K562 (cell line): ENCODE results near the gene CASP2. TPM values are rescaled to one million over a fixed set of nuclear protein-coding genes. Genes with fewer than 3 reads are reported as not detected.

Experiments
- ATF1 ChIP-seq, 2 experiments: fragments of 450-650 bp in 1 of 2; IDR thresholded peaks; 2 replicates each; pipeline ENCODE4 v1.6.1; 2016; ENCODE audit warnings: missing compliant biosample characterization in 1 of 2, missing genetic modification characterization in 1 of 2
- CC2D1A ChIP-seq: fragments of 450-650 bp; IDR thresholded peaks from 2 replicates; pipeline ENCODE4 v1.6.1; 2017; ENCODE audit warnings: mild to moderate bottlenecking
- CREM ChIP-seq: IDR thresholded peaks from 2 replicates; pipeline ENCODE4 v1.6.1; 2014; ENCODE audit warnings: antibody characterized with exemption, low read depth
- CXXC5 ChIP-seq: fragments of 250-450 bp; sonication (Bioruptor Pico); IDR thresholded peaks from 2 replicates; pipeline ENCODE4 v1.8.0; 2022; ENCODE audit warnings: inconsistent platforms, mild to moderate bottlenecking, moderate library complexity
- EP400 ChIP-seq: fragments of 450-650 bp; IDR thresholded peaks from 2 replicates; pipeline ENCODE4 v1.6.1; 2017; ENCODE audit warnings: antibody characterized with exemption, mild to moderate bottlenecking, moderate library complexity
- KLF16 ChIP-seq: IDR thresholded peaks from 2 replicates; pipeline ENCODE4 v1.6.1; 2016; ENCODE audit warnings: antibody characterized with exemption
- NFIC ChIP-seq: fragments of 450-650 bp; IDR thresholded peaks from 2 replicates; pipeline ENCODE4 v1.6.1; 2017; ENCODE audit warnings: mild to moderate bottlenecking, inconsistent platforms
- POLR2B ChIP-seq: fragments of 450-650 bp; IDR thresholded peaks from 2 replicates; pipeline ENCODE4 v1.6.1; 2018; ENCODE audit warnings: low read depth; ENCODE audit not compliant: partially characterized antibody
- RAD21 ChIP-seq, 2 experiments: fragments of 250-450 bp in 1 of 2; fragments of 450-650 bp in 1 of 2; sonication (Bioruptor Pico) in 1 of 2; formaldehyde crosslinking in 1 of 2; IDR thresholded peaks in 1 of 2; conservative IDR thresholded peaks in 1 of 2; 2 replicates each; pipeline versions ENCODE4 v1.4.0 to v1.8.0; 2020 to 2022; ENCODE audit warnings: mild to moderate bottlenecking in 2 of 2, moderate library complexity in 1 of 2
- SMARCA5 ChIP-seq: fragments of 450-650 bp; IDR thresholded peaks from 2 replicates; pipeline ENCODE4 v1.6.1; 2016
- ZKSCAN1 ChIP-seq: fragments of 150-350 bp; IDR thresholded peaks from 2 replicates; pipeline ENCODE4 v1.6.1; 2016; ENCODE audit warnings: low read depth, low read length
- ZNF146 ChIP-seq: IDR thresholded peaks from one replicate; pipeline ENCODE4 v1.6.1; 2018; ENCODE audit warnings: missing compliant biosample characterization; ENCODE audit not compliant: unreplicated experiment
- ZNF253 ChIP-seq: fragments of 250-450 bp; sonication (Bioruptor Pico); conservative IDR thresholded peaks from 2 replicates; pipeline ENCODE4 v1.6.1; 2021; ENCODE audit warnings: mild to moderate bottlenecking
- polyA plus RNA-seq, 8 experiments: library from polyadenylated mRNA; depleted of rRNA in 4 of 8; stranded (reverse) in 5 of 8; unstranded in 3 of 8; fragments of >200 nt; fragmentation: Nextera tagmentation in 2 of 8; fragmentation: Illumina TruSeq in 1 of 8; extraction: Ambion mirVana in 2 of 8; extraction: Trizol in 1 of 8; gene quantifications; 2 replicates each; pipeline versions ENCODE4 v1.2.1 to v1.2.3, GENCODE V29; 2011 to 2014; ENCODE audit warnings: inconsistent platforms in 1 of 8, missing spikeins in 1 of 8
- total RNA-seq, 7 experiments: library from RNA; depleted of rRNA in 6 of 7; stranded (reverse); fragments of >200 nt in 6 of 7; fragmentation: Illumina TruSeq in 2 of 7; extraction: Trizol in 2 of 7; gene quantifications; 2 replicates each; pipeline versions ENCODE4 v1.2.1 to v1.2.3, GENCODE V29; 2011 to 2021; ENCODE audit warnings: low replicate concordance in 1 of 7
- TF ChIP-seq, protein P1 (sequence below): IDR thresholded peaks from 2 replicates; pipeline ENCODE4 v1.6.1; 2011; ENCODE audit warnings: borderline replicate concordance, low read depth, mild to moderate bottlenecking, moderate library complexity, low read length; ENCODE audit not compliant: insufficient read depth, poor library complexity, severe bottlenecking
- TF ChIP-seq, protein P2 (sequence below): sonication (generic); formaldehyde crosslinking; IDR thresholded peaks from 2 replicates; pipeline ENCODE4 v1.8.1; 2023; ENCODE audit warnings: mild to moderate bottlenecking, missing genetic modification reagents
- TF ChIP-seq, protein P3 (sequence below): fragments of 250-450 bp; sonication (Bioruptor Pico); IDR thresholded peaks from 2 replicates; pipeline ENCODE4 v1.9.0; 2021; ENCODE audit warnings: mild to moderate bottlenecking

The CASP2 gene
- total and polyA plus RNA-seq, 9 of the 15 experiments (the other 6 are each of a cell fraction or from before 2014, with no cell fraction given) = 18.8 to 64.9 (median 24.1) TPM

DNA sequence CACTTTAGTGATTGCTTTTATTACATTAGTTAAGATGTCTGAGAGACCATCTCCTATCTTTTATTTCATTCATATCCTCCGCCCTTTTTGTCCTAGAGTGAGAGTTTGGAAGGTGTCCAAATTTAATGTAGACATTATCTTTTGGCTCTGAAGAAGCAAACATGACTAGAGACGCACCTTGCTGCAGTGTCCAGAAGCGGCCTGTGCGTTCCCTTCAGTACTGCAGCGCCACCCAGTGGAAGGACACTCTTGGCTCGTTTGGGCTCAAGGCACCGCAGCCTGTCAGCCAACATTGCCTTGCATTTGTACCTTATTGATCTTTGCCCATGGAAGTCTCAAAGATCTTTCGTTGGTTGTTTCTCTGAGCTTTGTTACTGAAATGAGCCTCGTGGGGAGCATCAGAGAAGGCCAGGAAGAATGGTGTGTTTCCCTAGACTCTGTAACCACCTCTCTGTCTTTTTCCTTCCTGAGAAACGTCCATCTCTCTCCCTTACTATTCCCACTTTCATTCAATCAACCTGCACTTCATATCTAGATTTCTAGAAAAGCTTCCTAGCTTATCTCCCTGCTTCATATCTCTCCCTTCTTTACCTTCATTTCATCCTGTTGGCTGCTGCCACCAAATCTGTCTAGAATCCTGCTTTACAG is 17.4 kb downstream of the CASP2 start (continued):
- TF ChIP-seq, protein P1, sequence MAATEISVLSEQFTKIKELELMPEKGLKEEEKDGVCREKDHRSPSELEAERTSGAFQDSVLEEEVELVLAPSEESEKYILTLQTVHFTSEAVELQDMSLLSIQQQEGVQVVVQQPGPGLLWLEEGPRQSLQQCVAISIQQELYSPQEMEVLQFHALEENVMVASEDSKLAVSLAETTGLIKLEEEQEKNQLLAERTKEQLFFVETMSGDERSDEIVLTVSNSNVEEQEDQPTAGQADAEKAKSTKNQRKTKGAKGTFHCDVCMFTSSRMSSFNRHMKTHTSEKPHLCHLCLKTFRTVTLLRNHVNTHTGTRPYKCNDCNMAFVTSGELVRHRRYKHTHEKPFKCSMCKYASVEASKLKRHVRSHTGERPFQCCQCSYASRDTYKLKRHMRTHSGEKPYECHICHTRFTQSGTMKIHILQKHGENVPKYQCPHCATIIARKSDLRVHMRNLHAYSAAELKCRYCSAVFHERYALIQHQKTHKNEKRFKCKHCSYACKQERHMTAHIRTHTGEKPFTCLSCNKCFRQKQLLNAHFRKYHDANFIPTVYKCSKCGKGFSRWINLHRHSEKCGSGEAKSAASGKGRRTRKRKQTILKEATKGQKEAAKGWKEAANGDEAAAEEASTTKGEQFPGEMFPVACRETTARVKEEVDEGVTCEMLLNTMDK = peak; percentile 84
- TF ChIP-seq, protein P2, sequence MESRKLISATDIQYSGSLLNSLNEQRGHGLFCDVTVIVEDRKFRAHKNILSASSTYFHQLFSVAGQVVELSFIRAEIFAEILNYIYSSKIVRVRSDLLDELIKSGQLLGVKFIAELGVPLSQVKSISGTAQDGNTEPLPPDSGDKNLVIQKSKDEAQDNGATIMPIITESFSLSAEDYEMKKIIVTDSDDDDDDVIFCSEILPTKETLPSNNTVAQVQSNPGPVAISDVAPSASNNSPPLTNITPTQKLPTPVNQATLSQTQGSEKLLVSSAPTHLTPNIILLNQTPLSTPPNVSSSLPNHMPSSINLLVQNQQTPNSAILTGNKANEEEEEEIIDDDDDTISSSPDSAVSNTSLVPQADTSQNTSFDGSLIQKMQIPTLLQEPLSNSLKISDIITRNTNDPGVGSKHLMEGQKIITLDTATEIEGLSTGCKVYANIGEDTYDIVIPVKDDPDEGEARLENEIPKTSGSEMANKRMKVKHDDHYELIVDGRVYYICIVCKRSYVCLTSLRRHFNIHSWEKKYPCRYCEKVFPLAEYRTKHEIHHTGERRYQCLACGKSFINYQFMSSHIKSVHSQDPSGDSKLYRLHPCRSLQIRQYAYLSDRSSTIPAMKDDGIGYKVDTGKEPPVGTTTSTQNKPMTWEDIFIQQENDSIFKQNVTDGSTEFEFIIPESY = peak; percentile 85
- TF ChIP-seq EP400 = peak; percentile 24; the same call in 1 of the 2 replicates
- TF ChIP-seq KLF16 = 0 out of 2 replicates have a peak, but pooled peaks have one; percentile 30
- TF ChIP-seq CXXC5 (CRISPR knock-in tag) = 0 out of 2 replicates have a peak, but pooled peaks have one; percentile 26
- no peak for TF ChIP-seq ZNF253 (CRISPR knock-in tag)
- TF ChIP-seq ZKSCAN1 = peak; percentile 29; the same call in 1 of the 2 replicates
- TF ChIP-seq CC2D1A = peak; percentile 64; the same call in 1 of the 2 replicates
- peak; percentile 56; the same call in 1 of the 2 replicates for TF ChIP-seq CREM
- peak; percentile 71 for TF ChIP-seq NFIC
- no peak for TF ChIP-seq ATF1 (CRISPR knock-in tag; IDR thresholded peaks at IDR 0.05)
- TF ChIP-seq ATF1 (tag; IDR thresholded peaks at IDR 0.05) = 0 out of 2 replicates have a peak, but pooled peaks have one; percentile 14
- TF ChIP-seq RAD21 (CRISPR knock-in tag; conservative IDR thresholded peaks at IDR 0.05 in 1 of 2, IDR thresholded peaks at IDR 0.05 in 1 of 2) = peak; percentile 73 to 84
- TF ChIP-seq, protein P3, sequence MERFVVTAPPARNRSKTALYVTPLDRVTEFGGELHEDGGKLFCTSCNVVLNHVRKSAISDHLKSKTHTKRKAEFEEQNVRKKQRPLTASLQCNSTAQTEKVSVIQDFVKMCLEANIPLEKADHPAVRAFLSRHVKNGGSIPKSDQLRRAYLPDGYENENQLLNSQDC (CRISPR knock-in tag) = 0 out of 2 replicates have a peak, but pooled peaks have one; percentile 11
- peak; percentile 66; the same call in 1 of the 2 replicates for TF ChIP-seq SMARCA5
- TF ChIP-seq POLR2B = no peak
- no peak for TF ChIP-seq ZNF146 (CRISPR knock-in tag)
